GM23338 (cell line): ENCODE results near the gene QDPR. TPM values are rescaled to one million over a fixed set of nuclear protein-coding genes. Genes with fewer than 3 reads are reported as not detected.

Experiments
- ATAC-seq: fragments of 200-7000 bp; cut with Tn5 transposase; 3 replicates; pipeline ENCODE4 v1.9.1; 2020
- DNase-seq: peaks from one replicate; pipeline ENCODE4 v3.0.0-alpha.2; 2015; ENCODE audit warnings: low spot score
- H2AFZ ChIP-seq: fragments of 200-600 bp; sonication (generic); 2 replicates; pipeline ENCODE4 v1.8.0; 2016; ENCODE audit warnings: antibody characterized with exemption, mild to moderate bottlenecking, moderate library complexity
- H3F3A ChIP-seq: fragments of 200-600 bp; sonication (generic); replicated peaks from 2 replicates; pipeline ENCODE4 v1.8.0; 2017; ENCODE audit warnings: antibody characterized with exemption, mixed run types, low read depth
- H3K27ac ChIP-seq: fragments of 200-600 bp; sonication (generic); 2 replicates; pipeline ENCODE4 v1.6.1; 2016; ENCODE audit warnings: low read depth
- H3K27me3 ChIP-seq: fragments of 200-600 bp; sonication (generic); 2 replicates; pipeline ENCODE4 v1.8.0; 2016; ENCODE audit warnings: mild to moderate bottlenecking, mixed run types, moderate library complexity; ENCODE audit not compliant: insufficient read depth
- H3K36me3 ChIP-seq: fragments of 200-600 bp; sonication (generic); 2 replicates; pipeline ENCODE4 v1.8.0; 2016; ENCODE audit warnings: mild to moderate bottlenecking; ENCODE audit not compliant: insufficient read depth
- H3K4me1 ChIP-seq: fragments of 200-600 bp; sonication (generic); 2 replicates; pipeline ENCODE4 v1.8.0; 2016; ENCODE audit warnings: mild to moderate bottlenecking, moderate library complexity; ENCODE audit not compliant: insufficient read depth
- H3K4me2 ChIP-seq: fragments of 200-600 bp; sonication (generic); 2 replicates; pipeline ENCODE4 v1.7.1; 2017; ENCODE audit warnings: mixed run types
- H3K4me3 ChIP-seq: fragments of 200-600 bp; sonication (generic); 2 replicates; pipeline ENCODE4 v1.6.1; 2016; ENCODE audit warnings: mixed run types
- H3K79me2 ChIP-seq: fragments of 200-600 bp; sonication (generic); replicated peaks from 2 replicates; pipeline ENCODE4 v1.8.0; 2017; ENCODE audit warnings: mild to moderate bottlenecking; ENCODE audit not compliant: insufficient read depth
- H3K9me2 ChIP-seq: fragments of 200-600 bp; sonication (generic); 2 replicates; pipeline ENCODE4 v1.8.0; 2017; ENCODE audit not compliant: insufficient read depth
- H4K20me1 ChIP-seq: fragments of 200-600 bp; sonication (generic); replicated peaks from 2 replicates; pipeline ENCODE4 v1.8.0; 2017; ENCODE audit warnings: mild to moderate bottlenecking; ENCODE audit not compliant: insufficient read depth
- H3K27ac Mint-ChIP-seq: 2 replicates; pipeline ENCODE4 v1.8.0; 2020; ENCODE audit warnings: inconsistent platforms, mild to moderate bottlenecking, moderate library complexity, mixed read lengths
- H3K27me3 Mint-ChIP-seq: 3 replicates; pipeline ENCODE4 v1.8.0; 2022; ENCODE audit warnings: low read depth, mild to moderate bottlenecking, moderate library complexity, mixed read lengths, inconsistent platforms; ENCODE audit not compliant: insufficient read depth, poor library complexity
- H3K36me3 Mint-ChIP-seq: 3 replicates; pipeline ENCODE4 v1.8.0; 2021; ENCODE audit warnings: low read depth, mild to moderate bottlenecking, inconsistent platforms, moderate library complexity, mixed read lengths
- H3K4me1 Mint-ChIP-seq: 3 replicates; pipeline ENCODE4 v1.8.0; 2020; ENCODE audit warnings: mild to moderate bottlenecking, inconsistent platforms, mixed read lengths
- H3K4me3 Mint-ChIP-seq: 3 replicates; pipeline ENCODE4 v1.8.0; 2021; ENCODE audit warnings: moderate library complexity, mild to moderate bottlenecking, inconsistent platforms, mixed read lengths
- H3K9me3 Mint-ChIP-seq: 3 replicates; pipeline ENCODE4 v1.8.0; 2020; ENCODE audit warnings: moderate library complexity, mild to moderate bottlenecking, inconsistent platforms, mixed read lengths
- CREB1 ChIP-seq: fragments of 250-450 bp; sonication (Bioruptor Pico); IDR thresholded peaks from 2 replicates; pipeline ENCODE4 v1.5.0; 2020; ENCODE audit warnings: low read depth, mild to moderate bottlenecking, moderate library complexity
- CTCF ChIP-seq, 2 experiments: fragments of 200-600 bp in 1 of 2; sonication (generic) in 1 of 2; conservative IDR thresholded peaks; 2 replicates each; pipeline versions ENCODE4 v1.5.1 to v1.6.1; 2016 to 2017; ENCODE audit warnings: antibody characterized with exemption in 2 of 2, low read depth in 2 of 2, mild to moderate bottlenecking in 2 of 2, moderate library complexity in 1 of 2
- ETS1 ChIP-seq: IDR thresholded peaks from 2 replicates; pipeline ENCODE4 v1.6.1; 2016; ENCODE audit warnings: antibody characterized with exemption
- EZH2phosphoT487 ChIP-seq: fragments of 200-600 bp; sonication (generic); IDR thresholded peaks from one replicate; pipeline ENCODE4 v1.8.1; 2018; ENCODE audit warnings: antibody characterized with exemption; ENCODE audit not compliant: unreplicated experiment
- NANOG ChIP-seq: IDR thresholded peaks from 2 replicates; pipeline ENCODE4 v1.6.1; 2016; ENCODE audit warnings: antibody characterized with exemption, borderline replicate concordance
- POLR2AphosphoS5 ChIP-seq: IDR thresholded peaks from 2 replicates; pipeline ENCODE4 v1.6.1; 2016; ENCODE audit warnings: antibody characterized with exemption, low read depth
- REST ChIP-seq: IDR thresholded peaks from one replicate; pipeline ENCODE4 v1.6.1; 2018; ENCODE audit warnings: antibody characterized with exemption; ENCODE audit not compliant: unreplicated experiment
- ZNF114 ChIP-seq: fragments of 250-450 bp; sonication (Bioruptor Pico); IDR thresholded peaks from 2 replicates; pipeline ENCODE4 v1.5.0; 2020; ENCODE audit warnings: mild to moderate bottlenecking, moderate library complexity
- ZNF331 ChIP-seq: fragments of 250-450 bp; sonication (Bioruptor Pico); IDR thresholded peaks from 2 replicates; pipeline ENCODE4 v1.5.0; 2020; ENCODE audit warnings: low read depth, mild to moderate bottlenecking, moderate library complexity
- polyA plus RNA-seq: library from polyadenylated mRNA; unstranded; fragments of >200 nt; fragmentation: Nextera tagmentation; extraction: Ambion mirVana; gene quantifications from 2 replicates; pipeline ENCODE4 v1.2.1, GENCODE V29; 2016
- total RNA-seq: library from RNA; depleted of rRNA; stranded (reverse); fragments of >200 nt; shearing (Covaris generic); gene quantifications from 2 replicates; pipeline ENCODE4 v1.2.3, GENCODE V29; 2014

The QDPR gene
- total and polyA plus RNA-seq, 2 experiments from 2014 or later = 31.5 to 42.7 TPM

GRCh38 chr4:17502756-17503155 lies 9.1 kb downstream of the QDPR start:
- Histone ChIP-seq H3K9me2 (no peaks in the 10 kb centered on the region), H3K79me2 (no peaks in the 10 kb centered on the region; the same call in 1 of the 2 replicates), H3K4me3 (no peak overlapping the region), H3F3A (no peaks in the 10 kb centered on the region), H4K20me1 (no peaks in the 10 kb centered on the region), H3K36me3 (peaks cover 17% of the 10 kb centered on the region), H3K27ac (no peak overlapping the region), H2AFZ (no peak overlapping the region), H3K27me3 (no peaks in the 10 kb centered on the region), H3K4me1 (no peaks in the 10 kb centered on the region), H3K4me2 (no peak overlapping the region)
- H3K9me3 Mint-ChIP-seq = no peaks in the 10 kb centered on the region
- H3K4me1 Mint-ChIP-seq = no peaks in the 10 kb centered on the region; the same call in 2 of the 3 replicates
- H3K27me3 Mint-ChIP-seq = no peaks in the 10 kb centered on the region
- H3K4me3 Mint-ChIP-seq = no peak overlapping the region
- ATAC-seq (no peak), DNase-seq (no peak)
- no peak overlapping the region for H3K27ac Mint-ChIP-seq
- TF ChIP-seq ETS1 (no peak), REST (no peak), EZH2phosphoT487 (no peak), POLR2AphosphoS5 (no peak)
- peaks cover 56% of the 10 kb centered on the region for H3K36me3 Mint-ChIP-seq

GRCh38 chr4:17500574-17500973 lies 11.3 kb downstream of the QDPR start:
- no peaks in the 10 kb centered on the region for H3F3A ChIP-seq
- no peak overlapping the region for H2AFZ ChIP-seq
- no peak for TF ChIP-seq NANOG
- TF ChIP-seq REST = no peak
- no peak for TF ChIP-seq ZNF331 (CRISPR knock-in tag)
- no peak for TF ChIP-seq POLR2AphosphoS5
- no peak for TF ChIP-seq ZNF114 (CRISPR knock-in tag)
- no peak for TF ChIP-seq CTCF (conservative IDR thresholded peaks at IDR 0.05; ENCODE audit: low read depth in 2 of 2)
- TF ChIP-seq CREB1 (CRISPR knock-in tag) = no peak
- no peak for TF ChIP-seq EZH2phosphoT487
- no peak for TF ChIP-seq ETS1

More at GRCh38 chr4:17500574-17500973, 11.3 kb downstream of the QDPR start:
- H3K36me3 ChIP-seq = peaks cover 17% of the 10 kb centered on the region
- H3K4me3 ChIP-seq = no peak overlapping the region
- no peaks in the 10 kb centered on the region for H3K79me2 ChIP-seq
- no peaks in the 10 kb centered on the region for H4K20me1 ChIP-seq
- Mint-ChIP-seq H3K9me3 (no peaks in the 10 kb centered on the region), H3K4me3 (no peak overlapping the region), H3K36me3 (peaks cover 51% of the 10 kb centered on the region), H3K4me1 (no peaks in the 10 kb centered on the region; the same call in 2 of the 3 replicates), H3K27ac (no peak overlapping the region), H3K27me3 (peaks cover 3% of the 10 kb centered on the region)
- ATAC-seq (no peak), DNase-seq (no peak)
- no peak overlapping the region for H3K4me2 ChIP-seq
- H3K27me3 ChIP-seq = no peaks in the 10 kb centered on the region
- H3K27ac ChIP-seq = no peak overlapping the region
- H3K4me1 ChIP-seq = no peaks in the 10 kb centered on the region
- no peaks in the 10 kb centered on the region for H3K9me2 ChIP-seq
